Loucy (cell line): ENCODE results near the gene PHPT1.

Source experiments
- CTCF ChIP-seq: fragments of 200-600 bp; sonication (generic); conservative IDR thresholded peaks from 2 replicates; pipeline ENCODE4 v1.5.1; 2014; ENCODE audit warnings: mild to moderate bottlenecking, antibody characterized with exemption, low read length
- EZH2phosphoT487 ChIP-seq: fragments of 200-600 bp; IDR thresholded peaks from 2 replicates; pipeline ENCODE4 v1.6.1; 2018; ENCODE audit warnings: antibody characterized with exemption, mild to moderate bottlenecking, moderate library complexity, borderline replicate concordance

- TF ChIP-seq CTCF (no peak), EZH2phosphoT487 (no peak)
Observed at GRCh38 chr9:136821826-136822544, 27.2 kb upstream of the PHPT1 start.
